Endodermal cell (in vitro differentiated cells): ENCODE results near the gene EXOG. TPM values are rescaled to one million over a fixed set of nuclear protein-coding genes. Genes with fewer than 3 reads are reported as not detected.

Experiments used
- DNase-seq: peaks from one replicate; pipeline ENCODE4 v3.0.0-alpha.2; 2017
- H3K27ac ChIP-seq: 2 replicates; pipeline ENCODE4 v1.5.1; 2013; ENCODE audit warnings: mild to moderate bottlenecking, low read depth, low read length, moderate library complexity
- H3K27me3 ChIP-seq: 2 replicates; pipeline ENCODE4 v1.6.1; 2013; ENCODE audit warnings: mild to moderate bottlenecking, low read length, moderate library complexity; ENCODE audit not compliant: insufficient read depth, control insufficient read depth, poor library complexity, severe bottlenecking
- H3K36me3 ChIP-seq: 2 replicates; pipeline ENCODE4 v1.7.0; 2013; ENCODE audit warnings: mild to moderate bottlenecking, low read length, moderate library complexity; ENCODE audit not compliant: control insufficient read depth, insufficient read depth
- H3K4me1 ChIP-seq: one replicate; pipeline ENCODE4 v1.7.0; 2013; ENCODE audit warnings: low read length; ENCODE audit not compliant: control insufficient read depth, insufficient read depth
- H3K4me3 ChIP-seq: 2 replicates; pipeline ENCODE4 v1.5.1; 2013; ENCODE audit warnings: mild to moderate bottlenecking, low read length, moderate library complexity
- H3K9ac ChIP-seq: 2 replicates; pipeline ENCODE4 v1.6.1; 2013; ENCODE audit warnings: mild to moderate bottlenecking, low read length, moderate library complexity; ENCODE audit not compliant: poor library complexity, severe bottlenecking; ENCODE audit errors: extremely low read depth
- H3K9me3 ChIP-seq: 2 replicates; pipeline ENCODE4 v1.6.1; 2013; ENCODE audit warnings: mild to moderate bottlenecking, low read length, moderate library complexity; ENCODE audit not compliant: control insufficient read depth
- H3K27ac Mint-ChIP-seq: 2 replicates; pipeline ENCODE4 v1.8.0; 2020; ENCODE audit warnings: mixed read lengths
- H3K27me3 Mint-ChIP-seq: 2 replicates; pipeline ENCODE4 v1.8.0; 2021; ENCODE audit warnings: mild to moderate bottlenecking, mixed read lengths; ENCODE audit not compliant: insufficient read depth
- H3K36me3 Mint-ChIP-seq: 2 replicates; pipeline ENCODE4 v1.8.0; 2020; ENCODE audit warnings: low read depth, mixed read lengths
- H3K4me1 Mint-ChIP-seq: 2 replicates; pipeline ENCODE4 v1.8.0; 2020; ENCODE audit warnings: mixed read lengths
- H3K4me3 Mint-ChIP-seq: 2 replicates; pipeline ENCODE4 v1.8.0; 2020; ENCODE audit warnings: mild to moderate bottlenecking, moderate library complexity, mixed read lengths
- H3K9me3 Mint-ChIP-seq: 2 replicates; pipeline ENCODE4 v1.8.0; 2020; ENCODE audit warnings: mild to moderate bottlenecking, mixed read lengths
- CTCF ChIP-seq: fragments of 200-600 bp; sonication (generic); conservative IDR thresholded peaks from 2 replicates; pipeline ENCODE4 v1.5.0; 2021; ENCODE audit warnings: antibody characterized with exemption, mild to moderate bottlenecking
- WGBS, 2 experiments: methylation state at CpG; one replicate each; pipeline versions ENCODE4 v1.1.5 to v1.1.7; 2013; ENCODE audit warnings: missing lambda C conversion rate in 2 of 2, mixed read lengths in 1 of 2; ENCODE audit not compliant: insufficient coverage in 1 of 2, insufficient read length in 1 of 2; 5-methylcytosine and 5-hydroxymethylcytosine counted together
- total RNA-seq, 2 donors: library from RNA; stranded (reverse); fragmentation: NEBNext Ultra II Directional in 1 of 2; extraction: Animal tissue kit (Norgen Biotek cat#: 25700) in 1 of 2; gene quantifications; 2 replicates in 1 of 2; 3 replicates in 1 of 2; pipeline ENCODE4 v1.2.1, GENCODE V29; 2021

EXOG gene
- total RNA-seq, 2 donors from 2014 or later, result 11.9 to 13.8 TPM

GRCh38 chr3:38543586-38543985 lies 47.4 kb downstream of the EXOG start:
- H3K4me3 Mint-ChIP-seq, result no peak overlapping the region
- no peak for TF ChIP-seq CTCF
- Histone ChIP-seq H3K27ac (no peak overlapping the region), H3K9me3 (no peaks in the 10 kb centered on the region), H3K27me3 (no peaks in the 10 kb centered on the region), H3K36me3 (no peaks in the 10 kb centered on the region), H3K4me1 (no peaks in the 10 kb centered on the region), H3K4me3 (no peak overlapping the region), H3K9ac (no peak overlapping the region)
- H3K27me3 Mint-ChIP-seq, result no peaks in the 10 kb centered on the region
- no peak for DNase-seq
- 69 to 85% methylated on average over 6 to 7 of the region's 7 CpGs for WGBS, 2 experiments
- H3K27ac Mint-ChIP-seq, result no peak overlapping the region
- H3K4me1 Mint-ChIP-seq, result peaks cover 9% of the 10 kb centered on the region
- H3K9me3 Mint-ChIP-seq, result no peaks in the 10 kb centered on the region
- H3K36me3 Mint-ChIP-seq, result no peaks in the 10 kb centered on the region

- Histone ChIP-seq H3K4me3 (no peak overlapping the region), H3K27ac (no peak overlapping the region), H3K36me3 (no peaks in the 10 kb centered on the region), H3K27me3 (no peaks in the 10 kb centered on the region), H3K4me1 (no peaks in the 10 kb centered on the region), H3K9ac (no peak overlapping the region), H3K9me3 (no peaks in the 10 kb centered on the region)
- Mint-ChIP-seq H3K27me3 (no peaks in the 10 kb centered on the region), H3K4me3 (no peak overlapping the region), H3K9me3 (no peaks in the 10 kb centered on the region), H3K27ac (no peak overlapping the region), H3K36me3 (no peaks in the 10 kb centered on the region), H3K4me1 (peaks cover 10% of the 10 kb centered on the region)
- TF ChIP-seq CTCF, result no peak
- WGBS, 2 experiments, result 92% methylated on average over 3 of the region's 3 CpGs; no CpG with 5 or more reads in 1 of the 2 experiments
- peak; percentile 39 for DNase-seq
Observed at GRCh38 chr3:38544926-38545325, 48.8 kb downstream of the EXOG start.

DNA sequence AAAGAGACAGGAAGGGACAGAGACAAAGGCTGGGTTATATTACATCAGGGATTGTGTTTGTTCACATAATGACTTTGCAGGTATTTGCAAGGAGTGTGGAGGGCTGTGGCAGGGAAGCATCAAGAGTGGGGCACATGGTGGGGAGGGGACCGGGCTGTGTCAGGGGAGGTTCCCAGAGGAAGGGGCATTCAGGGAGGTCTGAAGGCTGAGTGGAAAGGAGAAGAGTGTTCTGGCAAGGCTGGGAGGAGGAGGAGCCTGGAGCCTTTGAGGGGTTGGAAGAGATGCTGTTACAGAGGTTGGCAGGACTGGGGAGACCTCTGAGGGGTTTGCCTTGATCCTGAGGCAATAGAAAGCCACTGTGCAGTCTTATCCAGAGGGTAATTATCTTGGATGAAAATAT lies 49.4 kb downstream of the EXOG start:
- Histone ChIP-seq H3K9me3 (no peaks in the 10 kb centered on the region), H3K4me1 (no peaks in the 10 kb centered on the region), H3K36me3 (no peaks in the 10 kb centered on the region), H3K4me3 (no peak overlapping the region), H3K9ac (no peak overlapping the region), H3K27ac (no peak overlapping the region), H3K27me3 (no peaks in the 10 kb centered on the region)
- H3K9me3 Mint-ChIP-seq, result no peaks in the 10 kb centered on the region
- no peak for TF ChIP-seq CTCF
- peak; percentile 30 for DNase-seq
- WGBS, 2 experiments, result 80 to 100% methylated on average over 1 of the region's 1 CpG
- peak overlapping the region; percentile 42 for H3K27ac Mint-ChIP-seq
- peaks cover 3% of the 10 kb centered on the region for H3K36me3 Mint-ChIP-seq
- H3K27me3 Mint-ChIP-seq, result no peaks in the 10 kb centered on the region
- no peak overlapping the region for H3K4me3 Mint-ChIP-seq
- peaks cover 10% of the 10 kb centered on the region for H3K4me1 Mint-ChIP-seq
